Neuronal stem cell (in vitro differentiated cells): ENCODE data around the gene ALDH2.

ENCODE experiments used
- DNase-seq: peaks from one replicate; pipeline ENCODE4 v3.0.0-alpha.2; 2013; ENCODE audit warnings: low spot score
- H2AFZ ChIP-seq: one replicate; pipeline ENCODE4 v1.6.1; 2013; ENCODE audit warnings: mild to moderate bottlenecking, low read length, inconsistent platforms
- H2AK5ac ChIP-seq: 2 replicates; pipeline ENCODE4 v1.6.1; 2013; ENCODE audit warnings: low read depth, mild to moderate bottlenecking, inconsistent platforms, low read length, moderate library complexity, mixed read lengths
- H2BK120ac ChIP-seq: 2 replicates; pipeline ENCODE4 v1.6.1; 2013; ENCODE audit warnings: low read depth, mild to moderate bottlenecking, inconsistent platforms, low read length, moderate library complexity, mixed read lengths
- H2BK12ac ChIP-seq: one replicate; pipeline ENCODE4 v1.6.1; 2013; ENCODE audit warnings: low read length, inconsistent platforms
- H2BK15ac ChIP-seq: 2 replicates; pipeline ENCODE4 v1.6.1; 2013; ENCODE audit warnings: mild to moderate bottlenecking, low read length, inconsistent platforms, mixed read lengths
- H2BK5ac ChIP-seq: one replicate; pipeline ENCODE4 v1.6.1; 2013; ENCODE audit warnings: inconsistent platforms, mild to moderate bottlenecking, low read length, moderate library complexity
- H3K14ac ChIP-seq: one replicate; pipeline ENCODE4 v1.6.1; 2013; ENCODE audit warnings: low read length, inconsistent platforms
- H3K18ac ChIP-seq: 2 replicates; pipeline ENCODE4 v1.6.1; 2013; ENCODE audit warnings: low read length, inconsistent platforms
- H3K23ac ChIP-seq: 2 replicates; pipeline ENCODE4 v1.6.1; 2013; ENCODE audit warnings: low read depth, mild to moderate bottlenecking, mixed read lengths, low read length, inconsistent platforms; ENCODE audit not compliant: poor library complexity
- H3K27ac ChIP-seq: replicated peaks from 3 replicates; pipeline ENCODE4 v1.5.1; 2013; ENCODE audit warnings: low read length, inconsistent platforms
- H3K27me3 ChIP-seq, 3 experiments: 2 replicates each; pipeline ENCODE4 v1.6.1; 2013; ENCODE audit warnings: low read length in 3 of 3, mild to moderate bottlenecking in 2 of 3, inconsistent platforms in 1 of 3, low read depth in 1 of 3, mixed read lengths in 1 of 3, moderate library complexity in 1 of 3; ENCODE audit not compliant: control insufficient read depth in 3 of 3, insufficient read depth in 3 of 3
- H3K36me3 ChIP-seq, 2 donors: replicated peaks in 1 of 2; 2 replicates each; pipeline ENCODE4 v1.6.1; 2013; ENCODE audit warnings: low read length in 2 of 2; ENCODE audit not compliant: control insufficient read depth in 2 of 2, insufficient read depth in 2 of 2
- H3K4ac ChIP-seq: 2 replicates; pipeline ENCODE4 v1.6.1; 2013; ENCODE audit warnings: inconsistent platforms, mild to moderate bottlenecking, low read length, moderate library complexity
- H3K4me1 ChIP-seq, 2 donors: 1 replicate in 1 of 2; 2 replicates in 1 of 2; pipeline ENCODE4 v1.6.1; 2013; ENCODE audit warnings: low read length in 2 of 2, low read depth in 1 of 2; ENCODE audit not compliant: control insufficient read depth in 2 of 2, insufficient read depth in 1 of 2
- H3K4me2 ChIP-seq: one replicate; pipeline ENCODE4 v1.6.1; 2013; ENCODE audit warnings: mild to moderate bottlenecking, low read length, inconsistent platforms; ENCODE audit not compliant: insufficient read depth, poor library complexity, severe bottlenecking
- H3K4me3 ChIP-seq, 2 donors: 2 replicates each; pipeline ENCODE4 v1.5.1; 2013; ENCODE audit warnings: low read length in 2 of 2, mild to moderate bottlenecking in 2 of 2, inconsistent platforms in 1 of 2, moderate library complexity in 1 of 2
- H3K79me1 ChIP-seq: one replicate; pipeline ENCODE4 v1.6.1; 2013; ENCODE audit warnings: low read depth, mild to moderate bottlenecking, inconsistent platforms, low read length, moderate library complexity
- H3K9ac ChIP-seq: one replicate; pipeline ENCODE4 v1.6.1; 2013; ENCODE audit warnings: mild to moderate bottlenecking, low read depth, low read length, inconsistent platforms; ENCODE audit not compliant: poor library complexity
- H3K9me3 ChIP-seq, 2 donors: replicated peaks in 1 of 2; 2 replicates each; pipeline versions ENCODE3 to v1.6.1; 2013; ENCODE audit warnings: low read length in 2 of 2, mild to moderate bottlenecking in 2 of 2, inconsistent platforms in 1 of 2, low read depth in 1 of 2, mixed read lengths in 1 of 2, moderate library complexity in 1 of 2; ENCODE audit not compliant: control insufficient read depth in 2 of 2, insufficient read depth in 1 of 2
- H4K8ac ChIP-seq: one replicate; pipeline ENCODE4 v1.6.1; 2013; ENCODE audit warnings: low read depth, mild to moderate bottlenecking, inconsistent platforms, low read length, moderate library complexity
- H4K91ac ChIP-seq: one replicate; pipeline ENCODE4 v1.6.1; 2013; ENCODE audit warnings: low read length, low read depth, mild to moderate bottlenecking, inconsistent platforms; ENCODE audit not compliant: poor library complexity
- WGBS, 2 donors: extraction: QIAGEN DNeasy Blood & Tissue Kit; methylation state at CpG; one replicate each; pipeline ENCODE4 v1.1.7; 2013; ENCODE audit warnings: missing lambda C conversion rate in 2 of 2, mixed read lengths in 1 of 2; ENCODE audit not compliant: insufficient read length in 2 of 2, insufficient replicate concordance in 1 of 2; ENCODE audit errors: extremely low coverage in 2 of 2; 5-methylcytosine and 5-hydroxymethylcytosine counted together

ALDH2 gene

DNA sequence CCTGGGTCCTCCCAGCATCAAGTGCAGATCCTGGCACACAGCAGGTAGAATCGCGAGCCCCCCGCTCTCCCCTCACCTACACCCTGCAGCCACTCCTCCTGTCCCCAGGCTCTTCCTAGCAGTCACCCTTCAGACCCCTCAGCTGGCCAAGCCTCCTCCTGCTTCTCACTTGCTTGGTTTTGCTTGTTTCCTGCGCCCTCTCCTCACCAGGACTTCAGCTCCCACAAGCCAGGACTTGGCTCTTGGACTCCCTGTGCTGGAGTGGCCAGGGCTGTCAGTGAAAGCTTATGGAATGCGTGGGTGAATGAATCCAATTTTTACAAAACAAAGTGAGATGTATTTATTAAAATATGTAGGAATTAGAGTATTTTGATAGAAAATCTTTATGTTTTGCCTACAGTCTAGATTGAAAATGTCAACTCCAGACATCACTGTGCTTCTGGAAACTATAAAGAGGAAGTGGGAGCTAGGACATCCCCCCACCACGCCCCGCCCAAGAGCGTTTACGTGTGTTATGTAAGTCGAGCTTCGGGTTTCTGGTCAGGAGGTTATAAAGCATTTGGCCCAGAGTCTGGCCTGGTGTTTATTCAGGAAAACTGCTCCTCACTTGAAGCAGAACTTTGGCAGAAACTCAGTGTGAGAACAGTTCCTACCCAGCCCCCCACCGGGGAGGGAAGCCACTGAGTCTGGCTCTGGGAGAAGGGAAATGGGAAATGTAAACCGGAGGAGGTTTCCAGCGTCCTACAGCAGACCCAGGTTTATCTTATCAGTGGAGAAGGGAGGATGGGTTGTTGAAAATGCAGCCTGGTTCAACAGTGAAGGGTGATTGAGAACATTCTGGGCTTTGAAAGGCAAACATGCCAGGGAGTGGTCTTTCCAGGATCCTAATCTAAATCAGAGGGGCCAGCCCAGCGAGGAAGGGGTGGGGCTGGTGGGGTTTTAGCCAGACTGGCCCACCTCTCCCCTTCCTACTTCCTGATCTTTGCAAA lies 8.8 kb downstream of the ALDH2 start:
- Histone ChIP-seq H2BK12ac (no peak overlapping the region), H2BK15ac (no peak overlapping the region), H3K9me3 (peaks cover 0 to 3% of the 10 kb centered on the region in 2 donors), H4K91ac (no peak overlapping the region), H2AFZ (no peak overlapping the region), H3K9ac (no peak overlapping the region), H3K4ac (no peak overlapping the region), H3K27me3 (no peaks in the 10 kb centered on the region), H3K36me3 (peaks cover 0 to 7% of the 10 kb centered on the region in 2 donors), H3K4me1 (peaks cover 3 to 5% of the 10 kb centered on the region in 2 donors), H3K79me1 (peaks cover 4% of the 10 kb centered on the region), H3K4me3 (no peak overlapping the region), H2BK5ac (no peak overlapping the region), H2BK120ac (no peak overlapping the region), H4K8ac (no peak overlapping the region), H2AK5ac (no peak overlapping the region), H3K23ac (no peak overlapping the region), H3K14ac (no peak overlapping the region), H3K4me2 (no peak overlapping the region), H3K27ac (no peak overlapping the region), H3K18ac (no peak overlapping the region)
- no CpG with 5 or more reads among the region's 15 CpGs for WGBS, 2 donors
- DNase-seq: no peak

- no peak overlapping the region for H4K91ac ChIP-seq
- H3K27me3 ChIP-seq: no peaks in the 10 kb centered on the region
- H3K14ac ChIP-seq: no peak overlapping the region
- H2BK15ac ChIP-seq: no peak overlapping the region
- no peak overlapping the region for H3K23ac ChIP-seq
- peaks cover 0 to 12% of the 10 kb centered on the region in 2 donors for H3K36me3 ChIP-seq
- H3K9ac ChIP-seq: no peak overlapping the region
- no peak overlapping the region for H4K8ac ChIP-seq
- no peak overlapping the region for H2AFZ ChIP-seq
- no peak overlapping the region for H3K27ac ChIP-seq
- no peak for DNase-seq
- H2BK120ac ChIP-seq: no peak overlapping the region
- no peak overlapping the region for H3K4ac ChIP-seq
- WGBS, 2 donors: no CpG with 5 or more reads among the region's 3 CpGs
- no peak overlapping the region for H2AK5ac ChIP-seq
- H2BK5ac ChIP-seq: no peak overlapping the region
- peaks cover 7 to 10% of the 10 kb centered on the region in 2 donors for H3K9me3 ChIP-seq
- H3K4me3 ChIP-seq: no peak overlapping the region
- no peak overlapping the region for H3K18ac ChIP-seq
- no peak overlapping the region for H2BK12ac ChIP-seq
- no peak overlapping the region for H3K4me2 ChIP-seq
- H3K79me1 ChIP-seq: peaks cover 8% of the 10 kb centered on the region
- H3K4me1 ChIP-seq: peaks cover 3 to 5% of the 10 kb centered on the region in 2 donors
Observed at GRCh38 chr12:111776836-111777344, 10.2 kb downstream of the ALDH2 start.

GRCh38 chr12:111777345-111778045 lies 10.8 kb downstream of the ALDH2 start:
- no peak for DNase-seq
- no peak overlapping the region for H2AK5ac ChIP-seq
- H3K79me1 ChIP-seq: peaks cover 8% of the 10 kb centered on the region
- peaks cover 7 to 10% of the 10 kb centered on the region in 2 donors for H3K9me3 ChIP-seq
- H2BK12ac ChIP-seq: no peak overlapping the region
- H2BK15ac ChIP-seq: no peak overlapping the region
- H3K4ac ChIP-seq: no peak overlapping the region
- H4K91ac ChIP-seq: no peak overlapping the region
- H3K23ac ChIP-seq: no peak overlapping the region
- no peak overlapping the region for H3K27ac ChIP-seq
- H2AFZ ChIP-seq: no peak overlapping the region
- no peaks in the 10 kb centered on the region for H3K27me3 ChIP-seq
- no peak overlapping the region for H4K8ac ChIP-seq
- H2BK5ac ChIP-seq: no peak overlapping the region
- H3K18ac ChIP-seq: no peak overlapping the region
- H2BK120ac ChIP-seq: no peak overlapping the region
- no CpG with 5 or more reads among the region's 16 CpGs for WGBS, 2 donors
- H3K36me3 ChIP-seq: peaks cover 0 to 12% of the 10 kb centered on the region in 2 donors
- no peak overlapping the region for H3K9ac ChIP-seq
- no peak overlapping the region for H3K4me3 ChIP-seq
- H3K4me1 ChIP-seq: peaks cover 3 to 5% of the 10 kb centered on the region in 2 donors
- H3K4me2 ChIP-seq: no peak overlapping the region
- no peak overlapping the region for H3K14ac ChIP-seq

DNA sequence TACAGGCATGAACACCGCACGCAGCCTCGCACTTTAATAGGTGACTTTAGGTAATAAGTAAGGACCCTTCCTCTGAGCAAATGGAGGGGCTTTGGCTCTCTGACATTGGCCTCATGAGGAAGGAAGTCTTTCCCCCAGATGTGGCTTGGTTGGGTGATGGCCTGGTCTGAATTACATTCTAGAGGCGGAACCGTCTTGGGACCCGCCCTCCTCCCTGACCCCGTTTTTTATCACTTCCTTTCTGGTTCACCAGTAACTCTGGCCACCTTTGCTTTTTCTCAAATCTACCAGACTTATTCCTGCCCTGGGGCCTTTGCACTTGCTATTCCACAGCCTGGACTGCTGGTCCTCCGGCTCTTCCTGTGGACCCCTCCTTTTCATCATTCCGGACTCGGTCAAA lies 13.4 kb downstream of the ALDH2 start:
- peaks cover 11 to 30% of the 10 kb centered on the region in 2 donors for H3K36me3 ChIP-seq
- H3K27ac ChIP-seq: no peak overlapping the region
- no peak overlapping the region for H2BK120ac ChIP-seq
- H2AFZ ChIP-seq: no peak overlapping the region
- no peak overlapping the region for H3K4me2 ChIP-seq
- no peak overlapping the region for H4K91ac ChIP-seq
- H3K27me3 ChIP-seq: no peaks in the 10 kb centered on the region
- no CpG with 5 or more reads among the region's 10 CpGs for WGBS, 2 donors
- no peak overlapping the region for H3K4ac ChIP-seq
- no peak overlapping the region for H3K23ac ChIP-seq
- no peak overlapping the region for H3K18ac ChIP-seq
- no peak overlapping the region for H3K14ac ChIP-seq
- no peak overlapping the region for H2BK5ac ChIP-seq
- H3K79me1 ChIP-seq: peaks cover 10% of the 10 kb centered on the region
- no peak overlapping the region for H2AK5ac ChIP-seq
- no peak overlapping the region for H3K9ac ChIP-seq
- no peak for DNase-seq
- no peaks in the 10 kb centered on the region for H3K4me1 ChIP-seq
- no peak overlapping the region for H2BK12ac ChIP-seq
- H3K9me3 ChIP-seq: peaks cover 9 to 10% of the 10 kb centered on the region in 2 donors
- no peak overlapping the region for H3K4me3 ChIP-seq
- no peak overlapping the region for H4K8ac ChIP-seq
- no peak overlapping the region for H2BK15ac ChIP-seq
